ENCODE data around the gene CAP2.
"Not testable (repeated sequence)": the region's sequence is repeated elsewhere in the genome, so short reads cannot be mapped to it uniquely, and the experiment has no call there.

The CAP2 gene

DNA sequence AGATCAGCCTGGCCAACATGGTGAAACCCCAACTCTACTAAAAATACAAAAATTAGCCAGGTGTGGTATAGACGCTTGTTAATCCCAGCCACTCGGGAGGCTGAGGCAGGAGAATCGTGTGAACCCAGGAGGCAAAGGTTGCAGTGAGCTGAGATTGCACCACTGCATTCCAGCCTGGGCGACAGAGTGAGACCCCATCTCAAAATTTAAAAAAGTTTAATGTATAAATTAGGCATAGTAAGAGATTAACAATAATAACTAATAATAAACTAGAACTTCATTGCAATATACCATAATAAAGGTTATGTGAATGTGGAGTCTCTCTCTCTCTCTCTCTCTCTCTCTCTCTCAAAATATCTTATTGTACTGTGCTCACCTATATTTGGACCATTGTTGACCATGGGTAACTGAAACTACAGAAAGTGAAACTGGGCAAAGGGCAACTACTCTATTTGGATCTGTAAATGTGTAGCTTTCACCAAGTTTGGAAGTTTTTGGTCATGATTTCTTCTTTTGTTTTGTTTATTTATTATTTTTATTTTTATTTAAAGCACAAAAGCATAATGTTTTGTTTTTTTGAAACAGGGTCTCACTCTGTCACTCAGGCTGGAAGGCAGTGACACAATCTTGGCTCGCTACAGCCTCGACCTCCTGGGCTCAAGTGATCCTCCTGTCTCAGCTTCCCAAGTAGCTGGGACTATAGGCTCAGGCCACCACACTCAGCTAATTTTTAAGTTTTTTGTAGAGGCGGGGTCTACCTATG, 12.0 kb downstream of the CAP2 start:
- H3K4me3 ChIP-seq (ENCODE audit: low read depth, low read length); H3K36me3 ChIP-seq (ENCODE audit: control insufficient read depth, insufficient read depth, low read length): not testable (repeated sequence)

DNA sequence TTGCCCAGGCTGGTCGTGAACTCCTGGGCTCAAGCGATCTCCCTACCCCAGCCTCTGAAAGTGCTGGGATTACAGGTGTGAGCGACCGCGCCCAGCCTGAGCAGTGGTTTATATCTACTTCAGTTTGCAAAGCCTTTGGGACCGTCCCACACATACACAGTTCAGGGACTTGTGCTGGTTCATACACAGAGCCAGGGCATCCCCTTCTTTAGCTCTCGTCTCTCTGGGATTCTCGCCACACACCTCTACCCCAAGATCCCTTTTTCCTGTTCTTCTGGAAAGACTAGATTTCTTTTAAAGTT, 12.5 kb downstream of the CAP2 start:
- Histone ChIP-seq H3K4me3 (ENCODE audit: low read depth, low read length) (no peak overlapping the region), H3K9ac (ENCODE audit: low read depth, low read length) (no peak overlapping the region), H3K36me3 (ENCODE audit: control insufficient read depth, insufficient read depth, low read length) (no peaks in the 10 kb centered on the region), H3K27me3 (ENCODE audit: control insufficient read depth, insufficient read depth, low read length) (no peaks in the 10 kb centered on the region), H3K4me1 (ENCODE audit: control insufficient read depth, insufficient read depth, low read length) (no peaks in the 10 kb centered on the region), H3K9me3 (ENCODE audit: control insufficient read depth, insufficient read depth, low read length) (no peaks in the 10 kb centered on the region)

More for the DNA sequence above, 12.0 kb downstream of the CAP2 start:
- H3K4me1 ChIP-seq (ENCODE audit: control insufficient read depth, insufficient read depth, low read length); H3K9ac ChIP-seq (ENCODE audit: low read depth, low read length); H3K27me3 ChIP-seq (ENCODE audit: control insufficient read depth, insufficient read depth, low read length); H3K9me3 ChIP-seq (ENCODE audit: control insufficient read depth, insufficient read depth, low read length): not testable (repeated sequence)

DNA sequence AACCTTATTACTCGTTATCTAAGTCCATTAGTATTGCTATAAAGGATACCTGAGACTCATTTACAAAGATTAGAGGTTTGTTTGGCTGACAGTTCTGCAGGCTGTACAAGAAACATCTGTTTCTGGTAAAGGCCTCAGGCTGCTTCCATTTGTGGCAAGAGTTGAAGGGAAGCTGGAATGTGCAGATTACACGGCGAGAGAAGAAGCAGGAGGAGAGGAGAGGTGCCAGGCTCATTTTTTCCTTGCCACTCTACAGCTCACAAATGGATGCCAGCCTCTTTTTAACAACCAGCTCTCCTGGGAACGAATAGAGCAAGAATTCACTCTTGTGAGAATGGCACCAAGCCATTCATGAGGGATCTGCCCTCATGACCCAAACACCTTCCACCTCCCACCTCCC, 14.7 kb downstream of the CAP2 start:
- no peaks in the 10 kb centered on the region for H3K9me3 ChIP-seq (ENCODE audit: control insufficient read depth, insufficient read depth, low read length)
- H3K27me3 ChIP-seq (ENCODE audit: control insufficient read depth, insufficient read depth, low read length): no peaks in the 10 kb centered on the region
- no peaks in the 10 kb centered on the region for H3K4me1 ChIP-seq (ENCODE audit: control insufficient read depth, insufficient read depth, low read length)
- no peak overlapping the region for H3K9ac ChIP-seq (ENCODE audit: low read depth, low read length)
- no peaks in the 10 kb centered on the region for H3K36me3 ChIP-seq (ENCODE audit: control insufficient read depth, insufficient read depth, low read length)
- H3K4me3 ChIP-seq (ENCODE audit: low read depth, low read length): no peak overlapping the region

DNA sequence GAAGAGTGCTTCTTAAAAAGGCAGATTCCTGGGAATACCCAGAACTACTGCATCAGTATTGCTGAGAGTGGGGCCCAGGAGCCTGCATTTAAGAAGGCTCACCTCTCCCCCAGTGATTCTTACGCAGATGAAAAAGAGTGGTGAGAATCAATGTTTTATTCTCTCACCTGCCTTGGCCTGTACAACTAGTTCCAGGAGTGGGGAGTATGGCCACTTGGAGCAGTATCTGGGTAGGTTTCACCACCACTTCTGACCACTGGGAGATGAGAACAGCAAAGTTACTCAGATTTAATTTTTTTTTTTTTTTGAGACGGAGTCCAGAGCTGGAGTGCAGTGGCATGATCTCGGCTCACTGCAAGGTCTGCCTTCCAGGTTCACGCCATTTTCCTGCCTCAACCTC, 16.9 kb downstream of the CAP2 start:
- Histone ChIP-seq H3K4me3 (ENCODE audit: low read depth, low read length) (no peak overlapping the region), H3K4me1 (ENCODE audit: control insufficient read depth, insufficient read depth, low read length) (no peaks in the 10 kb centered on the region), H3K9ac (ENCODE audit: low read depth, low read length) (no peak overlapping the region), H3K9me3 (ENCODE audit: control insufficient read depth, insufficient read depth, low read length) (no peaks in the 10 kb centered on the region), H3K36me3 (ENCODE audit: control insufficient read depth, insufficient read depth, low read length) (no peaks in the 10 kb centered on the region), H3K27me3 (ENCODE audit: control insufficient read depth, insufficient read depth, low read length) (no peaks in the 10 kb centered on the region)

DNA sequence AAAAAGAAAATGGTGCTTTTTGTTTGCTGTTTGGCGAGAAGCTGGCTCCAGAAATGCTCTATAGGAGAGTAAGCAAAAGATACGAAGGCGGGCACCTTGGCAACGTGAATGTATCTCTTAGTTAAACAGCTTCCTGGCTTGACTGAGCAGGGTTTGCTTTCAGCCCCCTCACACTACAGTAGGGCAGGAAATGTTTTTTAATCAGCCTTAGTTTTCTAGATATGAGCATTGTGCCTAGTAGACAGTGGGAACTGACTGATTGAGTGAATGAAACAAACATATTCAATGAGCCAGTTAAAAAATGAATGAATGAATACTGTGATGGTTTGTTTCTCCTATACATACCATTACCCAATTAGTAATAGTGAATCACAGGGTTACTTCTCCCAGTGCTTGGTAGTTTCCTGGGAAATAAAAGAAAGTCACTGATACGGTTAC, 19.9 kb downstream of the CAP2 start:
- Histone ChIP-seq H3K4me1 (ENCODE audit: control insufficient read depth, insufficient read depth, low read length) (no peaks in the 10 kb centered on the region), H3K9ac (ENCODE audit: low read depth, low read length) (no peak overlapping the region), H3K9me3 (ENCODE audit: control insufficient read depth, insufficient read depth, low read length) (no peaks in the 10 kb centered on the region), H3K36me3 (ENCODE audit: control insufficient read depth, insufficient read depth, low read length) (no peaks in the 10 kb centered on the region), H3K4me3 (ENCODE audit: low read depth, low read length) (no peak overlapping the region), H3K27me3 (ENCODE audit: control insufficient read depth, insufficient read depth, low read length) (no peaks in the 10 kb centered on the region)

DNA sequence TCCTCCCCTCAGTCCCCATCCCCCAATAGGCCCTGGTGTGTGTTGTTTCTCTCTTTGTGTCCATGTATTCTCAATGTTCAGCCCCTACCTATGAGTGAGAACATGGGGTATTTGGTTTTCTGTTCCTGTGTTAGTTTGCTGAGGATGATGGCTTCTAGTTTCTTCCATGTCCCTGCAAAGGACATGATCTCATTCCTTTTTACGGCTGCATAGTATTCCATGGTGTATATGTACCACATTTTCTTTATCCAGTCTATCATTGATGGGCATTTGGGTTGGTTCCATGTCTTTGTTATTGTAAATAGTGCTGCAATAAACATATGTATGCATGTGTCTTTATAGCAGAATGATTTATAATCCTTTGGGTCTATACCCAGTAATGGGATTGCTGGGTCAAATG, 21.0 kb downstream of the CAP2 start:
- not testable (repeated sequence) for H3K9me3 ChIP-seq (ENCODE audit: control insufficient read depth, insufficient read depth, low read length); H3K27me3 ChIP-seq (ENCODE audit: control insufficient read depth, insufficient read depth, low read length); H3K4me1 ChIP-seq (ENCODE audit: control insufficient read depth, insufficient read depth, low read length); H3K36me3 ChIP-seq (ENCODE audit: control insufficient read depth, insufficient read depth, low read length); H3K9ac ChIP-seq (ENCODE audit: low read depth, low read length); H3K4me3 ChIP-seq (ENCODE audit: low read depth, low read length)

DNA sequence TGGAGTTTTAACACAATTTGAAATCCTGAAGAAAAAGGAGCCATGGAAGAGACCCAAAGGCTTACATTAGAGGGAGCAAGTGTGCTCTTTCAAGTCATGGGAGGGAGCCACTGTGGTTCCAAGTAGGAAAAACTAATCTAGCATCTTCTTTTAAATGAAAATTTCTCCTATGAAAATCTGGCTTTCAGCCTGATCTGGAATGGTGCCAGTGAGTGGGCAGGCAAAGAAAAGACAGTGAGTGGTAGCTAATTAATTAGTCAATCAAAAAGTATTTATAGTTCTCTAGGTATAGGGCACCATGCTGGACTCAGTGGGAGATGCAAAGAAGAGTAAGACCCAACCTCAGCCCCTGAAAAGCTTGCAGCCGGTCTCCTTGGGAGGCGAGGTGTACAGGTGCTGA, 21.9 kb downstream of the CAP2 start:
- H3K36me3 ChIP-seq (ENCODE audit: control insufficient read depth, insufficient read depth, low read length): no peaks in the 10 kb centered on the region
- no peaks in the 10 kb centered on the region for H3K27me3 ChIP-seq (ENCODE audit: control insufficient read depth, insufficient read depth, low read length)
- no peaks in the 10 kb centered on the region for H3K9me3 ChIP-seq (ENCODE audit: control insufficient read depth, insufficient read depth, low read length)
- no peaks in the 10 kb centered on the region for H3K4me1 ChIP-seq (ENCODE audit: control insufficient read depth, insufficient read depth, low read length)
- H3K4me3 ChIP-seq (ENCODE audit: low read depth, low read length): no peak overlapping the region
- H3K9ac ChIP-seq (ENCODE audit: low read depth, low read length): no peak overlapping the region

DNA sequence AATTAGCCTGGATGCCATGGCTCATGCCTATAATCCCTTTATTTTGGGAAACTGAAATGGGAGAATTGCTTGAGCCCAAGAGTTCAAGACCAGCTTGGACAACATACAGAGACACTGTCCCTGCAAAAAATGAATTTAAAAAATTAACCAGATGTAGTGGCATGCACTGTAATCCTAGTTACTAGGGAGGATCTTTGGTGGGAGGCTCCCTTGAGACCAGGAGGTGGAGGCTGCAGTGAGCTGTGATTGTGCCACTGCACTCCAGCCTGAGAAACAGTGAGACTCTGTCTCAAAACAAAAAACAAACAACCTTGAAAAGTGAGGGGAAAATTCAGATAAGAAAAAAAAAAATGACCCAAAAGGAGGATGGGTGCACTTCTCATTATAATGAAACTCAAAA, 23.4 kb downstream of the CAP2 start:
- Histone ChIP-seq H3K9ac (ENCODE audit: low read depth, low read length) (no peak overlapping the region), H3K27me3 (ENCODE audit: control insufficient read depth, insufficient read depth, low read length) (no peaks in the 10 kb centered on the region), H3K9me3 (ENCODE audit: control insufficient read depth, insufficient read depth, low read length) (no peaks in the 10 kb centered on the region), H3K4me3 (ENCODE audit: low read depth, low read length) (no peak overlapping the region), H3K36me3 (ENCODE audit: control insufficient read depth, insufficient read depth, low read length) (no peaks in the 10 kb centered on the region), H3K4me1 (ENCODE audit: control insufficient read depth, insufficient read depth, low read length) (no peaks in the 10 kb centered on the region)

DNA sequence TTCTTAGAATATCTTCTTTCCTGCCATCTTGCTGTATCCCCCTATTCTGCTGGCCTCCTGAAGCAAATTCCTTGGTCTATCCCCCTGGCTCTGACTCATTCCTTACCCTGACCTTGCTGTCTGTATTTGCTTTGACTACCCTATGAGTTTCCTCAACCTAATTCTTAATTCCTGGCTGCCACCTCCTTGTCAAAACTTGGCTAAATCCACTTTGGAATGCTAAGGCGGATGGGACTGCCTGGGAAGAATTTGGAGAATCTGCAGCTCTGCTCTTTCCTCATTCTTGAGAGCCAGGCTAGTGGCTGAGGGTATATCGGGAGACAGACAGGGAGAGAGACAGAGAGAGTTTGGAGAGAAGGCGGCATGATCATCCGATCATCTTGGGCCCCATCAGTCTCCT, 24.4 kb downstream of the CAP2 start:
- H3K4me3 ChIP-seq (ENCODE audit: low read depth, low read length): no peak overlapping the region
- no peaks in the 10 kb centered on the region for H3K36me3 ChIP-seq (ENCODE audit: control insufficient read depth, insufficient read depth, low read length)

DNA sequence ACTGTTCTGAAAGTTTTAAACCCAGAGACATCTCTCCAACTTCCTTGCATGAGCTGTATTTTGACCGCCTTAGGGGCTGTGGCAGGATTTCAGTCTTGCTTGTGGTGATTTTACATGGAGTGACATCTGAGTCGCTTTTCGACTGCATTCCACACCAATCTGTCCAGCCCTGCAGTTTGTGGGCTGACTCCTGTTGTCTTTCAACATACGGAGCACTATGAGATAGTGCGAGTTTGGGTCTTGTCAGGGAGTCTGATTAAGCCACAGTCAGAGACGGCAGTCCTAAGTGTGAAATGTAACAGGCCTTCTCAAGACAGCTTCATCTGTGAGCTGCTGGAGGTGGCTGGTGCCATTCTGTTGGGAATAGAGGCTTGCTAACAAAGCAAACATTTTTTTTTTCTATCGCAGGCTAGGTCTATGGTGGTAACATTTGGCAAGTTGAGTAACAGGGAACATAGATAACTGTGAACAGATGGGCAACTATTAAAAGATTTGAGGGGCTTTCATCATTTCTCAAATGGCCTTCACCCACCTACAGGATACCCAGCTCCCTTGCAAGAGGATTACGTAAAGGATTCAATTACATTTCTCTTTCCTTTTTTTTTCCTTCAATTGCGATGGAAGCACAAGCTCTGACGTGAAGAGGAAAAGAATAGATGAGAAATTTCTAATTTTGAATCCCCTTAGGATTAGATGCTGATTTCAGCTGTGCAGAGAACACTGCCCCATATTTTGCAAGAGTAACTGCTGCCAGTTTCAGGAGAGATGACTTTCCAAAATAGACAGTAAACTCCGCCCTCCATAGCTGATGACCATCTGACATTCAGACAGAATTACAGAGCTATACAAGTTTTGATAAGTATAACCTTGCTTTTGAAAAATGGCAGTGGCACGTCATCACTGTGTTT, 25.1 kb downstream of the CAP2 start:
- Histone ChIP-seq H3K36me3 (ENCODE audit: control insufficient read depth, insufficient read depth, low read length) (no peaks in the 10 kb centered on the region), H3K9ac (ENCODE audit: low read depth, low read length) (no peak overlapping the region), H3K4me3 (ENCODE audit: low read depth, low read length) (no peak overlapping the region)

More for the DNA sequence above, 24.4 kb downstream of the CAP2 start:
- no peaks in the 10 kb centered on the region for H3K9me3 ChIP-seq (ENCODE audit: control insufficient read depth, insufficient read depth, low read length)
- H3K4me1 ChIP-seq (ENCODE audit: control insufficient read depth, insufficient read depth, low read length): no peaks in the 10 kb centered on the region
- no peak overlapping the region for H3K9ac ChIP-seq (ENCODE audit: low read depth, low read length)
- no peaks in the 10 kb centered on the region for H3K27me3 ChIP-seq (ENCODE audit: control insufficient read depth, insufficient read depth, low read length)

DNA sequence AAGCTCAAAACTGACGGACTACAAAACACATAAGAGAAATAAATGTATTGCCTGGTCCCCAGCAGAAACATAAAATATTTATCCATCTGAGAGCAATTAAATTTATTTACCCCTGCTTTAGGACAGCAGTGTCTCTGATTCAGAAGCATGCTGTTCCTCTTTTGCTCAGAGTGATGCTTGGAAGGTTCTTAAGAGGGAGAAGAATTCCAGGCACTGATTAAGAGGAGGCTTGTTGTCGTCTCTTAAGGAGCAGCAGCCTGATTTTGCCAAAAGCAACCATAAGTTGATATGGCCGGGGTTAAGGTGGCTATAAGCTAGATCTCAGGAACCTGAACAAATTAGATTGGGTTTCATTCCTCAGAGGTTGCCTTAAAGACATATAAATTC, 25.8 kb downstream of the CAP2 start:
- Histone ChIP-seq H3K9me3 (ENCODE audit: control insufficient read depth, insufficient read depth, low read length) (no peaks in the 10 kb centered on the region), H3K27me3 (ENCODE audit: control insufficient read depth, insufficient read depth, low read length) (no peaks in the 10 kb centered on the region), H3K9ac (ENCODE audit: low read depth, low read length) (no peak overlapping the region), H3K4me3 (ENCODE audit: low read depth, low read length) (no peak overlapping the region), H3K4me1 (ENCODE audit: control insufficient read depth, insufficient read depth, low read length) (no peaks in the 10 kb centered on the region), H3K36me3 (ENCODE audit: control insufficient read depth, insufficient read depth, low read length) (no peaks in the 10 kb centered on the region)

More for the DNA sequence above, 25.1 kb downstream of the CAP2 start:
- Histone ChIP-seq H3K9me3 (ENCODE audit: control insufficient read depth, insufficient read depth, low read length) (no peaks in the 10 kb centered on the region), H3K27me3 (ENCODE audit: control insufficient read depth, insufficient read depth, low read length) (no peaks in the 10 kb centered on the region), H3K4me1 (ENCODE audit: control insufficient read depth, insufficient read depth, low read length) (no peaks in the 10 kb centered on the region)

DNA sequence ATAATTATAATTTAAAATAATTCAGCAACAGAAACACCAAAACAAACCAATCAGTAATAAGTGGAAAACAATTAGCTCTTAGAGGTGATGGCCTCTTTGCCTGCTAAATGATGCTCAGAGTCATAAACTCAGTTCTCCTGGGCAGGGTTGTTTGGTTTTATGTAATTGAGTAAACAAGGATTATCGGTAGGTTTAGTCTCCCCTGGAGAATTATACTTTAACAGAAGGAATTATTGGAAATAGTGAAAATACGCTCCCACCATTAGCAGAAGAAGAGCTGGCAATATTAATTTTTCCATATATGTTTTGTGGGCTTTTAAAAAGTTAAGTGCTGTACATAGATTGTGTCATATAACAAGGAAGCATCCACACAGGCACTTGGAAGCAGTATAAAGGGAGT, 27.0 kb downstream of the CAP2 start:
- H3K4me3 ChIP-seq (ENCODE audit: low read depth, low read length): no peak overlapping the region
- no peaks in the 10 kb centered on the region for H3K36me3 ChIP-seq (ENCODE audit: control insufficient read depth, insufficient read depth, low read length)
- no peaks in the 10 kb centered on the region for H3K4me1 ChIP-seq (ENCODE audit: control insufficient read depth, insufficient read depth, low read length)
- no peaks in the 10 kb centered on the region for H3K27me3 ChIP-seq (ENCODE audit: control insufficient read depth, insufficient read depth, low read length)
- H3K9me3 ChIP-seq (ENCODE audit: control insufficient read depth, insufficient read depth, low read length): no peaks in the 10 kb centered on the region
- no peak overlapping the region for H3K9ac ChIP-seq (ENCODE audit: low read depth, low read length)
